ENCODE measurements around the gene FHOD3. TPM values are rescaled to one million over a fixed set of nuclear protein-coding genes. Genes with fewer than 3 reads are reported as not detected.

The FHOD3 gene
- total RNA-seq, 2 experiments from 2014 or later = not detected

GRCh38 chr18:36283448-36283847 lies 14.1 kb upstream of the FHOD3 start:
- H3K4me3 Mint-ChIP-seq = no peak overlapping the region
- H3K36me3 Mint-ChIP-seq = no peaks in the 10 kb centered on the region
- H3K9me3 Mint-ChIP-seq = no peaks in the 10 kb centered on the region
- H3K27me3 Mint-ChIP-seq = peaks cover 44% of the 10 kb centered on the region
- DNase-seq = no peak
- peaks cover 3% of the 10 kb centered on the region for H3K4me1 Mint-ChIP-seq
- no peak overlapping the region for H3K27ac Mint-ChIP-seq

- Mint-ChIP-seq H3K4me1 (peaks cover 3% of the 10 kb centered on the region), H3K9me3 (no peaks in the 10 kb centered on the region), H3K27ac (no peak overlapping the region), H3K36me3 (no peaks in the 10 kb centered on the region), H3K27me3 (peaks cover 40% of the 10 kb centered on the region), H3K4me3 (no peak overlapping the region)
- DNase-seq = no peak
These were observed 13.2 kb upstream of the FHOD3 start for GRCh38 chr18:36284268-36284667.

GRCh38 chr18:36284671-36285295 lies 12.7 kb upstream of the FHOD3 start:
- Mint-ChIP-seq H3K4me3 (no peak overlapping the region), H3K4me1 (peaks cover 3% of the 10 kb centered on the region), H3K36me3 (no peaks in the 10 kb centered on the region), H3K27ac (no peak overlapping the region), H3K9me3 (no peaks in the 10 kb centered on the region), H3K27me3 (peaks cover 39% of the 10 kb centered on the region)
- DNase-seq = peak; percentile 14

- H3K9me3 Mint-ChIP-seq = no peaks in the 10 kb centered on the region
- H3K4me1 Mint-ChIP-seq = peaks cover 3% of the 10 kb centered on the region
- no peak overlapping the region for H3K27ac Mint-ChIP-seq
- no peak for DNase-seq
- H3K36me3 Mint-ChIP-seq = no peaks in the 10 kb centered on the region
- peaks cover 31% of the 10 kb centered on the region for H3K27me3 Mint-ChIP-seq
- H3K4me3 Mint-ChIP-seq = no peak overlapping the region
These were observed 9.9 kb upstream of the FHOD3 start for GRCh38 chr18:36287653-36288052.

GRCh38 chr18:36288689-36289088 lies 8.8 kb upstream of the FHOD3 start:
- Mint-ChIP-seq H3K9me3 (no peaks in the 10 kb centered on the region), H3K27me3 (peaks cover 27% of the 10 kb centered on the region), H3K36me3 (no peaks in the 10 kb centered on the region), H3K27ac (no peak overlapping the region), H3K4me1 (peaks cover 3% of the 10 kb centered on the region), H3K4me3 (no peak overlapping the region)
- DNase-seq = no peak

GRCh38 chr18:36294031-36294430 lies 3.5 kb upstream of the FHOD3 start:
- no peaks in the 10 kb centered on the region for H3K9me3 Mint-ChIP-seq
- no peaks in the 10 kb centered on the region for H3K36me3 Mint-ChIP-seq
- H3K27me3 Mint-ChIP-seq = peaks cover 16% of the 10 kb centered on the region
- H3K4me1 Mint-ChIP-seq = no peaks in the 10 kb centered on the region
- no peak for DNase-seq
- H3K4me3 Mint-ChIP-seq = no peak overlapping the region
- H3K27ac Mint-ChIP-seq = no peak overlapping the region

- no peaks in the 10 kb centered on the region for H3K4me1 Mint-ChIP-seq
- H3K36me3 Mint-ChIP-seq = no peaks in the 10 kb centered on the region
- H3K27me3 Mint-ChIP-seq = peaks cover 20% of the 10 kb centered on the region
- H3K4me3 Mint-ChIP-seq = no peak overlapping the region
- H3K9me3 Mint-ChIP-seq = no peaks in the 10 kb centered on the region
- no peak overlapping the region for H3K27ac Mint-ChIP-seq
- no peak for DNase-seq
These were observed 2.3 kb upstream of the FHOD3 start for GRCh38 chr18:36295214-36295613.

GRCh38 chr18:36295880-36296301 lies 1.6 kb upstream of the FHOD3 start:
- H3K27me3 Mint-ChIP-seq = peaks cover 26% of the 10 kb centered on the region
- H3K27ac Mint-ChIP-seq = no peak overlapping the region
- H3K36me3 Mint-ChIP-seq = no peaks in the 10 kb centered on the region
- H3K9me3 Mint-ChIP-seq = no peaks in the 10 kb centered on the region
- H3K4me1 Mint-ChIP-seq = no peaks in the 10 kb centered on the region
- no peak overlapping the region for H3K4me3 Mint-ChIP-seq
- no peak for DNase-seq

- Mint-ChIP-seq H3K9me3 (no peaks in the 10 kb centered on the region), H3K4me3 (peak overlapping the region; percentile 35), H3K27ac (no peak overlapping the region), H3K27me3 (peaks cover 25% of the 10 kb centered on the region), H3K4me1 (no peaks in the 10 kb centered on the region), H3K36me3 (no peaks in the 10 kb centered on the region)
- DNase-seq = peak; percentile 18
These were observed 680 bp upstream of the FHOD3 start for GRCh38 chr18:36296650-36297416.

GRCh38 chr18:36298126-36298741 lies 721 bp downstream of the FHOD3 start:
- Mint-ChIP-seq H3K4me3 (no peak overlapping the region), H3K27me3 (peaks cover 39% of the 10 kb centered on the region), H3K27ac (no peak overlapping the region), H3K36me3 (no peaks in the 10 kb centered on the region), H3K4me1 (no peaks in the 10 kb centered on the region), H3K9me3 (no peaks in the 10 kb centered on the region)
- DNase-seq = no peak

- no peaks in the 10 kb centered on the region for H3K4me1 Mint-ChIP-seq
- H3K36me3 Mint-ChIP-seq = no peaks in the 10 kb centered on the region
- no peak overlapping the region for H3K4me3 Mint-ChIP-seq
- peaks cover 45% of the 10 kb centered on the region for H3K27me3 Mint-ChIP-seq
- H3K9me3 Mint-ChIP-seq = no peaks in the 10 kb centered on the region
- no peak overlapping the region for H3K27ac Mint-ChIP-seq
- DNase-seq = no peak
These were observed 1.5 kb downstream of the FHOD3 start for GRCh38 chr18:36299015-36299414.

GRCh38 chr18:36300211-36300610 lies 2.7 kb downstream of the FHOD3 start:
- DNase-seq = no peak
- H3K9me3 Mint-ChIP-seq = no peaks in the 10 kb centered on the region
- H3K27ac Mint-ChIP-seq = no peak overlapping the region
- peaks cover 51% of the 10 kb centered on the region for H3K27me3 Mint-ChIP-seq
- no peak overlapping the region for H3K4me3 Mint-ChIP-seq
- H3K36me3 Mint-ChIP-seq = no peaks in the 10 kb centered on the region
- no peaks in the 10 kb centered on the region for H3K4me1 Mint-ChIP-seq

- Mint-ChIP-seq H3K36me3 (no peaks in the 10 kb centered on the region), H3K9me3 (no peaks in the 10 kb centered on the region), H3K27ac (no peak overlapping the region), H3K4me3 (no peak overlapping the region), H3K4me1 (no peaks in the 10 kb centered on the region), H3K27me3 (peaks cover 63% of the 10 kb centered on the region)
- DNase-seq = no peak
These were observed 4.4 kb downstream of the FHOD3 start for GRCh38 chr18:36301884-36302283.

- no peak for DNase-seq
- Mint-ChIP-seq H3K4me3 (no peak overlapping the region), H3K36me3 (no peaks in the 10 kb centered on the region), H3K4me1 (no peaks in the 10 kb centered on the region), H3K9me3 (no peaks in the 10 kb centered on the region), H3K27ac (no peak overlapping the region), H3K27me3 (peaks cover 63% of the 10 kb centered on the region)
These were observed 5.2 kb downstream of the FHOD3 start for GRCh38 chr18:36302676-36303075.

- Mint-ChIP-seq H3K4me3 (no peak overlapping the region), H3K36me3 (no peaks in the 10 kb centered on the region), H3K4me1 (no peaks in the 10 kb centered on the region), H3K27me3 (peaks cover 63% of the 10 kb centered on the region), H3K9me3 (no peaks in the 10 kb centered on the region), H3K27ac (no peak overlapping the region)
- DNase-seq = no peak
These were observed 5.8 kb downstream of the FHOD3 start for GRCh38 chr18:36303211-36303844.
